DOHH2 (cell line): ENCODE measurements around the gene PMVK.

ENCODE experiments used
- H3F3A ChIP-seq: fragments of 200-600 bp; sonication (generic), shearing (Covaris generic); 2 replicates; pipeline ENCODE4 v1.6.0; 2016; ENCODE audit warnings: antibody characterized with exemption, mild to moderate bottlenecking; ENCODE audit not compliant: control insufficient read depth, insufficient read depth
- H3K27ac ChIP-seq: fragments of 200-600 bp; sonication (generic); 2 replicates; pipeline ENCODE4 v1.5.1; 2014; ENCODE audit warnings: low read depth, mild to moderate bottlenecking, low read length, moderate library complexity
- H3K27me3 ChIP-seq: fragments of 200-600 bp; sonication (generic); 2 replicates; pipeline ENCODE4 v1.6.1; 2014; ENCODE audit warnings: mild to moderate bottlenecking, low read length, mixed read lengths; ENCODE audit not compliant: control insufficient read depth
- H3K36me3 ChIP-seq: fragments of 200-600 bp; sonication (generic); 2 replicates; pipeline ENCODE4 v1.6.1; 2014; ENCODE audit warnings: mild to moderate bottlenecking, low read length, moderate library complexity, mixed read lengths; ENCODE audit not compliant: control insufficient read depth
- H3K4me1 ChIP-seq: fragments of 200-600 bp; sonication (generic); 2 replicates; pipeline ENCODE4 v1.6.1; 2014; ENCODE audit warnings: mild to moderate bottlenecking, low read length, mixed read lengths; ENCODE audit not compliant: control insufficient read depth
- H3K4me2 ChIP-seq: fragments of 200-600 bp; sonication (generic); 2 replicates; pipeline ENCODE4 v1.6.0; 2014; ENCODE audit warnings: mild to moderate bottlenecking, low read length, moderate library complexity
- H3K4me3 ChIP-seq: fragments of 200-600 bp; sonication (generic); 2 replicates; pipeline ENCODE4 v1.5.1; 2014; ENCODE audit warnings: mild to moderate bottlenecking, low read length, mixed read lengths
- H3K79me2 ChIP-seq: fragments of 200-600 bp; sonication (generic); 2 replicates; pipeline ENCODE4 v1.6.1; 2014; ENCODE audit warnings: mild to moderate bottlenecking, low read length, mixed read lengths; ENCODE audit not compliant: control insufficient read depth
- H3K9me2 ChIP-seq: fragments of 200-600 bp; sonication (generic); replicated peaks from 2 replicates; pipeline ENCODE4 v1.6.1; 2014; ENCODE audit warnings: mild to moderate bottlenecking, low read length, mixed read lengths; ENCODE audit not compliant: control insufficient read depth
- H3K9me3 ChIP-seq: fragments of 200-600 bp; sonication (generic); 2 replicates; pipeline ENCODE4 v1.6.1; 2014; ENCODE audit warnings: antibody characterized with exemption, low read length, mixed read lengths; ENCODE audit not compliant: control insufficient read depth, insufficient read depth
- H4K20me1 ChIP-seq: fragments of 200-600 bp; sonication (generic); 2 replicates; pipeline ENCODE4 v1.6.0; 2014; ENCODE audit warnings: low read depth, mild to moderate bottlenecking, antibody characterized with exemption, low read length, moderate library complexity; ENCODE audit not compliant: control insufficient read depth, insufficient read depth
- CTCF ChIP-seq: fragments of 200-600 bp; sonication (generic); IDR thresholded peaks from one replicate; pipeline ENCODE4 v1.5.1; 2014; ENCODE audit warnings: antibody characterized with exemption, mild to moderate bottlenecking, low read depth, low read length; ENCODE audit not compliant: poor library complexity, severe bottlenecking
- EZH2phosphoT487 ChIP-seq: fragments of 200-600 bp; sonication (generic); IDR thresholded peaks from 2 replicates; pipeline ENCODE4 v1.6.1; 2017; ENCODE audit warnings: borderline replicate concordance, mild to moderate bottlenecking, antibody characterized with exemption, low read length, moderate library complexity, mixed read lengths

PMVK gene

DNA sequence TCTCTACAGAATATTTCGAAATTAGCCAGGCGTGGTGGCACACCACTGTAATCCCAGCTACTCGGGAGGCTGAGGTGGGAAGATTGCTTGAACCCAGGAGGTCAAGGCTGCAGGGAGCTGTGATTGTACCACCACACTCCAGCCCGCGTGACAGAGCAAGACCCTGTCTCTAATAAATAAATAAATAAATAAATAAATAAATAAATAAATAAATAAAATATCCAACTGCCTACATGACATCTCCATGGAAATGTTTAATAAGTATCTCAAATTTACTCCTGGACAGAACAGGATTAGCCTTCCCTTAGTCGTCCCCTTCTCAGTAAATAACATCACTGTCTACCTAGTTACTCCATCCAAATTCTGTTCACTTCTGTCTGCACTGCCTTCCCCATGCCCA, 37.5 kb downstream of the PMVK start:
- H3K9me3 ChIP-seq, result no peaks in the 10 kb centered on the region
- no peaks in the 10 kb centered on the region for H4K20me1 ChIP-seq
- no peak overlapping the region for H3K4me2 ChIP-seq
- no peaks in the 10 kb centered on the region for H3K79me2 ChIP-seq
- peaks cover 3% of the 10 kb centered on the region; the same call in 1 of the 2 replicates for H3K27me3 ChIP-seq
- H3K27ac ChIP-seq, result no peak overlapping the region
- H3K4me3 ChIP-seq, result no peak overlapping the region
- H3K36me3 ChIP-seq, result no peaks in the 10 kb centered on the region
- no peak for TF ChIP-seq EZH2phosphoT487
- TF ChIP-seq CTCF, result no peak
- no peaks in the 10 kb centered on the region for H3K9me2 ChIP-seq
- H3F3A ChIP-seq, result no peaks in the 10 kb centered on the region
- no peaks in the 10 kb centered on the region for H3K4me1 ChIP-seq

- no peak overlapping the region for H3K4me2 ChIP-seq
- TF ChIP-seq EZH2phosphoT487, result no peak
- no peak for TF ChIP-seq CTCF
- H3K4me3 ChIP-seq, result no peak overlapping the region
These were observed 39.7 kb downstream of the PMVK start for GRCh38 chr1:154896771-154897286.

DNA sequence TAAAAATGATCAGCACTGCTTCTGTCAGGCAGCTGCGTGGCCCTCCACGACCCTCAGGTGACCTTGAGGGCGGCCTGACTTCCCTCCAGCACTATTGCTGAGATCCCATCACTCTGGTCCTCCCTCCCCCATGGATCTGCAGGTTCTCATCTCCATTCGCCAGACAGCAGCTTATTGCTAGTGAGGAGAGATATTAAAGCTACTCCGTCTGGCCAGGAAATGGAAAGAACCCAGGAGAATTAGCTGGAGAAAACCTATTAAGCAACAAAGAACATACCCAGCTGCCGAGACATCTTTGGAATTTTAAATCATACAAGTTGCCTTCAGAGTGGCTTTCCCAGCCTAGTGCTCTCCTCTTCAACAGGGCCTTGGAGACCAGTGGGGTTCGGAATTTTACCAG, 40.7 kb downstream of the PMVK start:
- Histone ChIP-seq H3K36me3 (no peaks in the 10 kb centered on the region), H4K20me1 (no peaks in the 10 kb centered on the region), H3K9me3 (no peaks in the 10 kb centered on the region), H3K27me3 (peaks cover 6% of the 10 kb centered on the region; the same call in 1 of the 2 replicates), H3K79me2 (no peaks in the 10 kb centered on the region), H3K9me2 (no peaks in the 10 kb centered on the region), H3K4me1 (no peaks in the 10 kb centered on the region), H3K4me3 (no peak overlapping the region), H3K27ac (no peak overlapping the region), H3F3A (no peaks in the 10 kb centered on the region), H3K4me2 (no peak overlapping the region)
- TF ChIP-seq CTCF (no peak), EZH2phosphoT487 (no peak)

More at GRCh38 chr1:154896771-154897286, 39.7 kb downstream of the PMVK start:
- H3K27me3 ChIP-seq, result peaks cover 6% of the 10 kb centered on the region; the same call in 1 of the 2 replicates
- no peaks in the 10 kb centered on the region for H3F3A ChIP-seq
- no peak overlapping the region for H3K27ac ChIP-seq
- H3K9me2 ChIP-seq, result no peaks in the 10 kb centered on the region
- H3K36me3 ChIP-seq, result no peaks in the 10 kb centered on the region
- H4K20me1 ChIP-seq, result no peaks in the 10 kb centered on the region
- H3K4me1 ChIP-seq, result no peaks in the 10 kb centered on the region
- H3K9me3 ChIP-seq, result no peaks in the 10 kb centered on the region
- no peaks in the 10 kb centered on the region for H3K79me2 ChIP-seq
